Neuronal stem cell (in vitro differentiated cells): ENCODE measurements around the gene PFN3.

Source experiments
- DNase-seq: peaks from one replicate; pipeline ENCODE4 v3.0.0-alpha.2; 2013; ENCODE audit warnings: low spot score
- H2AFZ ChIP-seq: one replicate; pipeline ENCODE4 v1.6.1; 2013; ENCODE audit warnings: mild to moderate bottlenecking, low read length, inconsistent platforms
- H2AK5ac ChIP-seq: 2 replicates; pipeline ENCODE4 v1.6.1; 2013; ENCODE audit warnings: low read depth, mild to moderate bottlenecking, inconsistent platforms, low read length, moderate library complexity, mixed read lengths
- H2BK120ac ChIP-seq: 2 replicates; pipeline ENCODE4 v1.6.1; 2013; ENCODE audit warnings: low read depth, mild to moderate bottlenecking, inconsistent platforms, low read length, moderate library complexity, mixed read lengths
- H2BK12ac ChIP-seq: one replicate; pipeline ENCODE4 v1.6.1; 2013; ENCODE audit warnings: low read length, inconsistent platforms
- H2BK15ac ChIP-seq: 2 replicates; pipeline ENCODE4 v1.6.1; 2013; ENCODE audit warnings: mild to moderate bottlenecking, low read length, inconsistent platforms, mixed read lengths
- H2BK5ac ChIP-seq: one replicate; pipeline ENCODE4 v1.6.1; 2013; ENCODE audit warnings: inconsistent platforms, mild to moderate bottlenecking, low read length, moderate library complexity
- H3K14ac ChIP-seq: one replicate; pipeline ENCODE4 v1.6.1; 2013; ENCODE audit warnings: low read length, inconsistent platforms
- H3K18ac ChIP-seq: 2 replicates; pipeline ENCODE4 v1.6.1; 2013; ENCODE audit warnings: low read length, inconsistent platforms
- H3K23ac ChIP-seq: 2 replicates; pipeline ENCODE4 v1.6.1; 2013; ENCODE audit warnings: low read depth, mild to moderate bottlenecking, mixed read lengths, low read length, inconsistent platforms; ENCODE audit not compliant: poor library complexity
- H3K27ac ChIP-seq: replicated peaks from 3 replicates; pipeline ENCODE4 v1.5.1; 2013; ENCODE audit warnings: low read length, inconsistent platforms
- H3K27me3 ChIP-seq, 3 experiments: 2 replicates each; pipeline ENCODE4 v1.6.1; 2013; ENCODE audit warnings: low read length in 3 of 3, mild to moderate bottlenecking in 2 of 3, inconsistent platforms in 1 of 3, low read depth in 1 of 3, mixed read lengths in 1 of 3, moderate library complexity in 1 of 3; ENCODE audit not compliant: control insufficient read depth in 3 of 3, insufficient read depth in 3 of 3
- H3K36me3 ChIP-seq, 2 donors: replicated peaks in 1 of 2; 2 replicates each; pipeline ENCODE4 v1.6.1; 2013; ENCODE audit warnings: low read length in 2 of 2; ENCODE audit not compliant: control insufficient read depth in 2 of 2, insufficient read depth in 2 of 2
- H3K4ac ChIP-seq: 2 replicates; pipeline ENCODE4 v1.6.1; 2013; ENCODE audit warnings: inconsistent platforms, mild to moderate bottlenecking, low read length, moderate library complexity
- H3K4me1 ChIP-seq, 2 donors: 1 replicate in 1 of 2; 2 replicates in 1 of 2; pipeline ENCODE4 v1.6.1; 2013; ENCODE audit warnings: low read length in 2 of 2, low read depth in 1 of 2; ENCODE audit not compliant: control insufficient read depth in 2 of 2, insufficient read depth in 1 of 2
- H3K4me2 ChIP-seq: one replicate; pipeline ENCODE4 v1.6.1; 2013; ENCODE audit warnings: mild to moderate bottlenecking, low read length, inconsistent platforms; ENCODE audit not compliant: insufficient read depth, poor library complexity, severe bottlenecking
- H3K4me3 ChIP-seq, 2 donors: 2 replicates each; pipeline ENCODE4 v1.5.1; 2013; ENCODE audit warnings: low read length in 2 of 2, mild to moderate bottlenecking in 2 of 2, inconsistent platforms in 1 of 2, moderate library complexity in 1 of 2
- H3K79me1 ChIP-seq: one replicate; pipeline ENCODE4 v1.6.1; 2013; ENCODE audit warnings: low read depth, mild to moderate bottlenecking, inconsistent platforms, low read length, moderate library complexity
- H3K9ac ChIP-seq: one replicate; pipeline ENCODE4 v1.6.1; 2013; ENCODE audit warnings: mild to moderate bottlenecking, low read depth, low read length, inconsistent platforms; ENCODE audit not compliant: poor library complexity
- H3K9me3 ChIP-seq, 2 donors: replicated peaks in 1 of 2; 2 replicates each; pipeline versions ENCODE3 to v1.6.1; 2013; ENCODE audit warnings: low read length in 2 of 2, mild to moderate bottlenecking in 2 of 2, inconsistent platforms in 1 of 2, low read depth in 1 of 2, mixed read lengths in 1 of 2, moderate library complexity in 1 of 2; ENCODE audit not compliant: control insufficient read depth in 2 of 2, insufficient read depth in 1 of 2
- H4K8ac ChIP-seq: one replicate; pipeline ENCODE4 v1.6.1; 2013; ENCODE audit warnings: low read depth, mild to moderate bottlenecking, inconsistent platforms, low read length, moderate library complexity
- H4K91ac ChIP-seq: one replicate; pipeline ENCODE4 v1.6.1; 2013; ENCODE audit warnings: low read length, low read depth, mild to moderate bottlenecking, inconsistent platforms; ENCODE audit not compliant: poor library complexity
- WGBS, 2 donors: extraction: QIAGEN DNeasy Blood & Tissue Kit; methylation state at CpG; one replicate each; pipeline ENCODE4 v1.1.7; 2013; ENCODE audit warnings: missing lambda C conversion rate in 2 of 2, mixed read lengths in 1 of 2; ENCODE audit not compliant: insufficient read length in 2 of 2, insufficient replicate concordance in 1 of 2; ENCODE audit errors: extremely low coverage in 2 of 2; 5-methylcytosine and 5-hydroxymethylcytosine counted together

The PFN3 gene

DNA sequence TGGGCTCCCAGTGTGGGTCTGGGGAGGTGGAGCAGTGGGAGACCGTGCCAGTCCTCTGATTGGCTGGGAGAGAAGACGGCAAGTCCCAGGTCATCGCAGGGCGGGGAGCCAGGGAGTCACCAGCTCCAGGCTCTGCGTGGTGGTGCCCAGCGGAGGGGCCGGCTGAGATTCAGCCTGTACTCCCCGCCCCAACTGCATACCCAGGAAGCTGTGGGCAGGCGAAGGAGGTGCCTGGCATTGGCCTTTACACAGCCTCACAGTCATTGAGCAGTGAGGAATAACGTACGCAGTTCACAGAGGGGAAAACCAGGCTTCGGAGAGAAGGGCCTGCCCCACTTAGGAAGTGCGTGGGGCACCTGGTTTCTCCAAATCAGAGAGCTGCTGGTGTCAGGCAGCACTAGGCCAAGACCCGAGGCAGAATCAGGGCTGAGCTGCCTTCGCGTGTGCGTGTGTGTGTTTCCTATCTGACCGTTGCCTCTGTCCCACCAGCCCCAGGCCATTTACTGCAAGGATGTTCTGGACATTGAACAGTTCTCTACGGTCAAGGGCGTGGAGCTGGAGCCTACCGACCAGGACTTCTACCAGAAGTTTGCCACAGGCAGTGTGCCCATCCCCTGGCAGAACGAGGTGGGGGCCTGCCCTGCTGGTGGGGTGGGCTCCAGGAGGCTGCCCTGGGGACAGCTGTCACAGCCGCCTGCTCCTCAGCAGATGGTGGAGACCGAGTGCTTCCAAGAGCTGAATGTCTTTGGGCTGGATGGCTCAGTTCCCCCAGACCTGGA, 39.9 kb upstream of the PFN3 start:
- no peak overlapping the region for H3K4ac ChIP-seq
- H2BK5ac ChIP-seq: no peak overlapping the region
- H3K27ac ChIP-seq: no peak overlapping the region
- no peaks in the 10 kb centered on the region for H3K27me3 ChIP-seq
- DNase-seq: no peak
- WGBS, 2 donors: no CpG with 5 or more reads among the region's 24 CpGs
- H3K18ac ChIP-seq: no peak overlapping the region
- H2BK120ac ChIP-seq: peak overlapping the region; percentile 27
- H3K9me3 ChIP-seq: no peaks in the 10 kb centered on the region
- no peak overlapping the region for H4K91ac ChIP-seq
- peaks cover 4% of the 10 kb centered on the region for H3K79me1 ChIP-seq
- peak overlapping the region; percentile 38 for H3K14ac ChIP-seq
- no peak overlapping the region for H3K4me2 ChIP-seq
- peaks cover 1 to 7% of the 10 kb centered on the region in 2 donors for H3K4me1 ChIP-seq
- no peak overlapping the region for H3K23ac ChIP-seq
- H3K36me3 ChIP-seq: peaks cover 19 to 70% of the 10 kb centered on the region in 2 donors
- H2AFZ ChIP-seq: no peak overlapping the region
- no peak overlapping the region for H3K4me3 ChIP-seq
- H2AK5ac ChIP-seq: no peak overlapping the region
- H2BK15ac ChIP-seq: no peak overlapping the region
- H3K9ac ChIP-seq: no peak overlapping the region
- no peak overlapping the region for H2BK12ac ChIP-seq
- peak overlapping the region; percentile 10 for H4K8ac ChIP-seq

DNA sequence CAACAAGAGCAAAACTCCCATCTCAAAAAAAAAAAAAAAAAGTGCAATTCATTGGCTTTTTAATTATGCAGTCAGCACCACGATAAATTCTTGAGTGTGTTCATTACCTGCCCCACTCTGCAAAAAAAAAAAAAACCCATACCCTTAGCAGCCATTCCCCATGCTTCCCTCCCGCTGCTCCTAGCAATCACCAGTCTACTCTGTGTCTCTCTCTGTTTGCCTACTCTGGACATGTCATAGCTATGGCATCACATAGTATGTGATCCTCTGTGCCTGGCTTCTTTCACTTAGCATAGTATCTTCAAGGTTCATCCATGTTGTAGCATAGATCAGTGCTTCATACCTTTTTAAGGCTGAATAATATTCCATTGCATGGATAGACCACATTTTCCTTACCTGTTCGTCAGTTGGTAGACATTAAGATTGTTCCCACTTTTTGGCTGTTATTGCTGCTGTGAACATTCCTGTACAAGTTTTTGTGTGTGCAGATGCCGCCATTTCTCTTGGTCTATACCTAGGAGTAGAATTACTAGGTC, 39.1 kb upstream of the PFN3 start:
- Histone ChIP-seq H3K27me3 (no peaks in the 10 kb centered on the region), H2AK5ac (no peak overlapping the region), H3K4ac (no peak overlapping the region), H4K8ac (no peak overlapping the region), H2BK15ac (no peak overlapping the region), H3K27ac (no peak overlapping the region), H3K9ac (no peak overlapping the region), H3K9me3 (no peaks in the 10 kb centered on the region), H2AFZ (no peak overlapping the region), H2BK12ac (no peak overlapping the region), H3K4me3 (no peak overlapping the region), H3K79me1 (peaks cover 4% of the 10 kb centered on the region), H2BK120ac (no peak overlapping the region), H3K18ac (no peak overlapping the region), H3K36me3 (peaks cover 24 to 78% of the 10 kb centered on the region in 2 donors), H3K4me1 (peaks cover 0 to 6% of the 10 kb centered on the region in 2 donors), H3K4me2 (no peak overlapping the region), H3K14ac (no peak overlapping the region), H4K91ac (no peak overlapping the region), H3K23ac (no peak overlapping the region), H2BK5ac (no peak overlapping the region)
- DNase-seq: no peak
- no CpG with 5 or more reads among the region's 4 CpGs for WGBS, 2 donors

DNA sequence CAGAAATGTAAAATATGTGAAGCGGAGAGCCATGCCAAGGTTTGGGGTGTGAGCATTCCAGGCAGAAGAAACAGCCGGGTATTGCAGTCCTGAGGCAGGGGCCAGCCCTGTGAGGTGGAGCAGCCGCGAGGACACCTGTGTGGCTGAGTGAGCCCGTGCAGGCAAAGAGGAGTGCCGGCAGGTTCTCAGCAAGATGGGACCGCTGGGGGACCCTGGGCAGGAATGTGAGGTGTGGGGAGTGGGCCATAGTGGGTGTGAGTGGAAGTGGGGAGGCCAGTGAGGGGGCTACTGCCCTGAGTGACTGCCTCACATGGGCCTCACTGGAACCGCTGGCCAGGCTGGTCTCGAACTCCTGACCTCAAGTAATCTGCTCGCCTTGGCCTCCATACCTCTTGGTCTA, 38.0 kb upstream of the PFN3 start:
- Histone ChIP-seq H4K91ac (no peak overlapping the region), H2BK12ac (peak overlapping the region; percentile 22), H3K4me1 (peaks cover 0 to 2% of the 10 kb centered on the region in 2 donors), H3K14ac (peak overlapping the region; percentile 21), H3K9me3 (no peaks in the 10 kb centered on the region), H2BK15ac (no peak overlapping the region), H2BK120ac (no peak overlapping the region), H2BK5ac (no peak overlapping the region), H3K4me3 (no peak overlapping the region), H3K27ac (no peak overlapping the region), H3K23ac (peak overlapping the region; percentile 55), H3K18ac (no peak overlapping the region), H2AK5ac (no peak overlapping the region), H3K27me3 (no peaks in the 10 kb centered on the region), H2AFZ (no peak overlapping the region), H3K9ac (peak overlapping the region; percentile 21), H3K4ac (no peak overlapping the region), H3K79me1 (peaks cover 4% of the 10 kb centered on the region), H4K8ac (no peak overlapping the region), H3K36me3 (peaks cover 34 to 85% of the 10 kb centered on the region in 2 donors), H3K4me2 (no peak overlapping the region)
- no peak for DNase-seq
- WGBS, 2 donors: no CpG with 5 or more reads among the region's 10 CpGs

DNA sequence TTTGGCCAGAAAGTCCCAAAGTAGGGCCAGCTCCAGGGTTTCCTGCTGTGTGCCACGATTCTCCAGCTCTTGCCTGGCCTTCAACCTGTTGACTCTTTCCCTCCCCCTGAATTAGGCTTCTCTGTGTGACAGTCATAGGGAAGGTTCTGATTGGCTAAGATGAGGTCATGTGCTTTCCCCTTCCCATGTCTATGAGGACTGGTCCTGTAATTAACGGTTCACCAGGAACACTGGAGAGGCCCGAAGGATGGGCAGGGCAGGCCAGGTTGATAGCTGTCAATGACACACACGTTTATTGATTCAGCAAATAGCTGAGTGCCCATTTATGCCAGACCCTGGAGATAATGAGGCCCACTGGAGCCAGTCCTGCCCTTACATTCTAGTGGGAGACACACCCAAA, 37.2 kb upstream of the PFN3 start:
- no peak overlapping the region for H3K18ac ChIP-seq
- peaks cover 40 to 87% of the 10 kb centered on the region in 2 donors for H3K36me3 ChIP-seq
- no peak overlapping the region for H3K23ac ChIP-seq
- no peak overlapping the region for H3K14ac ChIP-seq
- no peak overlapping the region for H2BK15ac ChIP-seq
- H2BK12ac ChIP-seq: no peak overlapping the region
- H2AFZ ChIP-seq: no peak overlapping the region
- WGBS, 2 donors: no CpG with 5 or more reads among the region's 4 CpGs
- no peaks in the 10 kb centered on the region for H3K9me3 ChIP-seq
- DNase-seq: no peak
- H4K8ac ChIP-seq: no peak overlapping the region
- H3K4me2 ChIP-seq: no peak overlapping the region
- H2BK120ac ChIP-seq: no peak overlapping the region
- H2BK5ac ChIP-seq: no peak overlapping the region
- peaks cover 4% of the 10 kb centered on the region for H3K79me1 ChIP-seq
- H3K4me1 ChIP-seq: peaks cover 0 to 2% of the 10 kb centered on the region in 2 donors
- H3K4me3 ChIP-seq: no peak overlapping the region
- no peaks in the 10 kb centered on the region for H3K27me3 ChIP-seq
- no peak overlapping the region for H2AK5ac ChIP-seq
- H4K91ac ChIP-seq: no peak overlapping the region
- no peak overlapping the region for H3K9ac ChIP-seq
- no peak overlapping the region for H3K27ac ChIP-seq
- H3K4ac ChIP-seq: no peak overlapping the region
